ENCODE measurements around the gene MB.
A peak's percentile ranks its signal among the peaks of the same experiment; 100 is the strongest.
"Not testable (repeated sequence)": the region's sequence is repeated elsewhere in the genome, so short reads cannot be mapped to it uniquely, and the experiment has no call there.

GRCh38 chr22:35623885-35624284 lies 6.8 kb upstream of the MB start:
- not testable (repeated sequence) for TF ChIP-seq ZNF521 (tag by site-specific recombination; IDR thresholded peaks at IDR 0.05); CTCF (tag by site-specific recombination; IDR thresholded peaks at IDR 0.05); BCL11A (tag by site-specific recombination; IDR thresholded peaks at IDR 0.05; ENCODE audit: low read depth); ZNF335 (tag by site-specific recombination; conservative IDR thresholded peaks at IDR 0.05); ZNF544 (tag by site-specific recombination; IDR thresholded peaks at IDR 0.05)
- TF ChIP-seq REST (tag by site-specific recombination; IDR thresholded peaks at IDR 0.05): peak; percentile 73

Measured in HEK293 (cell line).